Activated naive CD4-positive, alpha-beta T cell treated with anti-CD3 and anti-CD28 coated beads, Interleukin-2, amount 50 U/mL, for 72 hours (primary cell): ENCODE data around the gene MIGA2. TPM values are rescaled to one million over a fixed set of nuclear protein-coding genes. Genes with fewer than 3 reads are reported as not detected.

Experiments
- ATAC-seq, 2 donors: fragments of 150-1000 bp; cut with Tn5 transposase; 2 replicates each; pipeline ENCODE4 v1.10.0; 2021; ENCODE audit warnings: mild to moderate bottlenecking in 2 of 2, moderate library complexity in 2 of 2
- DNase-seq, 2 donors: peaks; one replicate each; pipeline ENCODE4 v3.0.0; 2021 to 2022; ENCODE audit warnings: low spot score in 2 of 2
- H3K27ac Mint-ChIP-seq, 2 donors: one replicate each; pipeline ENCODE4 v1.8.0; 2022; ENCODE audit warnings: mild to moderate bottlenecking in 2 of 2, mixed read lengths in 2 of 2
- H3K36me3 Mint-ChIP-seq, 2 donors: one replicate each; pipeline ENCODE4 v1.8.0; 2022; ENCODE audit warnings: mixed read lengths in 2 of 2
- H3K9me3 Mint-ChIP-seq, 2 donors: one replicate each; pipeline ENCODE4 v1.8.0; 2022; ENCODE audit warnings: mixed read lengths in 2 of 2
- total RNA-seq, 2 donors: library from RNA; stranded (reverse); gene quantifications; one replicate each; pipeline ENCODE4 v1.2.3, GENCODE V29; 2022

MIGA2 gene
- total RNA-seq, 2 donors from 2014 or later: 30.4 to 79.3 TPM

- ATAC-seq: no peak
- H3K27ac Mint-ChIP-seq: no peak overlapping the region
- H3K36me3 Mint-ChIP-seq: no peaks in the 10 kb centered on the region
- H3K9me3 Mint-ChIP-seq: no peaks in the 10 kb centered on the region
- no peak for DNase-seq
Measured at GRCh38 chr9:129100383-129101169, 64.2 kb downstream of the MIGA2 start.

DNA sequence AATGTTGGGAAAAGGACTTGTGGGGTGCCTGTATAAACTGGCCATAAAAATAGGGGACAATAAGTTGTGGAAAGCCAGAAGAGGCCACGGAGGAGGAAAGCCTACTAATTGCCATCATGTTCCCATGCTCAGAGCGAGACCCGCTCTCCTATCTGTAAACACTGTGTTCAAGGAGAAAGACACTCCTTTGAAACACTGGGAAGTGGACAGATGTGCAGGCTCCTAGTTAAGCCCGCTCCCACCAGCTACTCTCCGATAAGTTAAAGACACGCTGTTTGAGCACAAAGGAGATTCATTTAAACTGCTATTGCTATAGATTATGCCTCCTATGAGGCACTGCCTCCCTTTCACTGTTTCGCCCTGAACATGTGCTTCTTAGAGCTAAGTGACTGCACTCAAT lies 64.9 kb downstream of the MIGA2 start:
- no peaks in the 10 kb centered on the region for H3K36me3 Mint-ChIP-seq
- no peak for ATAC-seq
- H3K27ac Mint-ChIP-seq: no peak overlapping the region
- no peak for DNase-seq
- no peaks in the 10 kb centered on the region for H3K9me3 Mint-ChIP-seq

GRCh38 chr9:129102095-129102525 lies 65.7 kb downstream of the MIGA2 start:
- Mint-ChIP-seq H3K27ac (peak overlapping the region in 1 of 2 donors; percentile 53), H3K36me3 (no peaks in the 10 kb centered on the region), H3K9me3 (no peaks in the 10 kb centered on the region)
- DNase-seq: no peak
- ATAC-seq: no peak

DNA sequence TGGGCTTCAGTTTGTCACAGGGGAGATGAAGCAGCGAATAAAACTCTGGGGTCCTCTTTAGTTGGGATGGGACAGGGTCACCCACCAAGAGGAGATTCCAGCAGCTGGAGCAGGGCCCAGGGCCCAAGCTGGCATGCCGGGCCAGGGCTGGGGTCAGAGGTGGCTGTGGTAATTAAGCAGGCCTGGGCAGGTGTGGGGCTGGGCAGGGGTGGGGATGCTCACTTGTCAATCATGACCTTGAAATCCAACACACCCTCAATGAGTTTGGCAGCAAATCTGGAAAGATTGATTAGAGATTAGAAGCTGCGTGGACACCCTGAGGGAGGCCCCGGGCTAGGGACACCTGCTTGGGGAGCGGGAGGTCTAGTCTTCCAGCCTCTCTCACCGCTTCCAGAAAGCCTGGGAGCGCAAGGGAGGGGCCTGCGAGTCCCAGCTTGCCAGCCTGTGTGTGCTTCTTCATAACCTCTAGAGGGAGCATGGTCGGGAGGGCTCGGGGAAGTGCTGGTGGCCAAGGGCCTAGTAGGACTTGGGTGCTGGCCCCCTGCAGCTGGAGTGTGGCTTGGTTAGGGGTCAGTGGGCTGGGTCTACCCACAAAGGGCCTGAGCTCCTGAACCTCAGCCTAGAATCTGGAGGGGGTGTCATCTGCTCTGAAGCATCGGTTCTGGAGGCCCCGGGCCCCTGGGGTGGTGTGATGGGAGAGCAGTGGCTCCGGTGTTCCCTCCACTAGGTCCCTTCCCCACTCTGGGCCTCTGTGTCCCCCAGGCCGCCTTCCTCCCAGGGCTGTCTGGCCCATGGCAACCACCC lies 66.6 kb downstream of the MIGA2 start:
- peak overlapping the region; percentile 53 to 55 for H3K27ac Mint-ChIP-seq
- no peak for DNase-seq

DNA sequence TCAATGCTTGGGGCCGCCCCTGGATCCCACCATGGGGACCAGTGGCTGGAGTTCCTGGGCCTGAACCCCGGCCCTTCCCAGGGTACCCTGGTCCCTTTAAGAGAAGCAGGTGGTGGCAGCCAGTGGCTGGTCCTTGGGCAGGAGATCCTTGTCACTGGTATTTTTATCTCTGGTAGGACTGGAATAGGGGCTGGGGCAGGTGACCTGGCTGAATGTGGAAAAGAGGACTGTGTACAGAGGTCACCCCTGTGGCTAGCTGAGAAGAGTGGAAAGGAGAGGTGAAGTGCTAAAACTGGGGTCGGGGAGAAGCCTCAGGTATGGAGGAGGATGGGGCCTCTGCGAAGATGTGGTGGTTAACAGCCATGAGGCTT lies 67.2 kb downstream of the MIGA2 start:
- Mint-ChIP-seq H3K27ac (no peak overlapping the region), H3K36me3 (no peaks in the 10 kb centered on the region), H3K9me3 (no peaks in the 10 kb centered on the region)
- ATAC-seq (no peak), DNase-seq (no peak)

More for the DNA sequence above, 66.6 kb downstream of the MIGA2 start:
- no peaks in the 10 kb centered on the region for H3K36me3 Mint-ChIP-seq
- H3K9me3 Mint-ChIP-seq: no peaks in the 10 kb centered on the region
- ATAC-seq: peak in 1 of 2 donors; percentile 66

DNA sequence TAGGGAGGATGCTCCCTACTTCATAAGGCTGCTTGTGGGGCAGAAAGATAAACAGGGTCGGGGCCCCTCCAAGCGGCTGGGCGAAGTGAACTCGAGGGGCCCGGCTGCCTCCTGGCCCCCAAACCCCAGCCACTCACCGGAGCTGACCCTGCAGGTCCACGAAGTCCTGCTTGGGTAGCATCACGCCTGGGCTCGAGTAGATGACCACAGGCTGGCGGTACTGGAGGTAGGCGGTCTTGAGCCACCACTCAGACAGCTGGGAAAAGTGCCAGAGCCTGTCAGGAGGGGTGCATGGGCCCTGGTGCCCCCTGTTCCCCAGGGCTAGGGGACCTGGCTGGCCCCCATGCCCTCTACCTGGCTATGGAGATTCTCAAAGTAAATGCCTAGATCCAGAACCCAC lies 67.6 kb downstream of the MIGA2 start:
- Mint-ChIP-seq H3K36me3 (no peaks in the 10 kb centered on the region), H3K9me3 (no peaks in the 10 kb centered on the region), H3K27ac (no peak overlapping the region)
- no peak for DNase-seq
- no peak for ATAC-seq

GRCh38 chr9:129105857-129106694 lies 69.7 kb downstream of the MIGA2 start:
- H3K27ac Mint-ChIP-seq: no peak overlapping the region
- H3K9me3 Mint-ChIP-seq: no peaks in the 10 kb centered on the region
- ATAC-seq (no peak), DNase-seq (no peak)
- no peaks in the 10 kb centered on the region for H3K36me3 Mint-ChIP-seq

DNA sequence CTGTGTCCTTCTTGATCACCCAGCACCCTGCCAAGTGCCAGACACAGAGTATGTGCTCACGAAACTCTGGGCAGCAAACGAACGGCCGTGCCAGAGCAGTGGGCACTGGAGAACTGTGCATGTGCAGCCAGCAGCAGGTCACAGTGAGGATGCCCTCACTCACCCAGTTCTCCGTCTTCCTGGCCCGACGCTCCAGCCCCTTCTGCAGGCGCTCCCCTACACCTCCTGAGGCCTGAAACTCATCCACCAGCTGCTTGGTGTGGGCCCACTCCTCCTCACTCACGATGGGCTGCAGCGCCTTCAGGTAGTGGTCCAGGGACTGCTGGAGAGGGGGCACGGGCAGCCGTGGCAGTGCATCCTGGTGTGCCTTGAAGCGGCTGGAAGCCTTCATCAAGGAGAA lies 71.2 kb downstream of the MIGA2 start:
- no peak for DNase-seq
- peaks cover 0 to 9% of the 10 kb centered on the region in 2 donors for H3K36me3 Mint-ChIP-seq
- ATAC-seq: no peak
- peak overlapping the region in 1 of 2 donors; percentile 77 for H3K27ac Mint-ChIP-seq
- H3K9me3 Mint-ChIP-seq: no peaks in the 10 kb centered on the region

DNA sequence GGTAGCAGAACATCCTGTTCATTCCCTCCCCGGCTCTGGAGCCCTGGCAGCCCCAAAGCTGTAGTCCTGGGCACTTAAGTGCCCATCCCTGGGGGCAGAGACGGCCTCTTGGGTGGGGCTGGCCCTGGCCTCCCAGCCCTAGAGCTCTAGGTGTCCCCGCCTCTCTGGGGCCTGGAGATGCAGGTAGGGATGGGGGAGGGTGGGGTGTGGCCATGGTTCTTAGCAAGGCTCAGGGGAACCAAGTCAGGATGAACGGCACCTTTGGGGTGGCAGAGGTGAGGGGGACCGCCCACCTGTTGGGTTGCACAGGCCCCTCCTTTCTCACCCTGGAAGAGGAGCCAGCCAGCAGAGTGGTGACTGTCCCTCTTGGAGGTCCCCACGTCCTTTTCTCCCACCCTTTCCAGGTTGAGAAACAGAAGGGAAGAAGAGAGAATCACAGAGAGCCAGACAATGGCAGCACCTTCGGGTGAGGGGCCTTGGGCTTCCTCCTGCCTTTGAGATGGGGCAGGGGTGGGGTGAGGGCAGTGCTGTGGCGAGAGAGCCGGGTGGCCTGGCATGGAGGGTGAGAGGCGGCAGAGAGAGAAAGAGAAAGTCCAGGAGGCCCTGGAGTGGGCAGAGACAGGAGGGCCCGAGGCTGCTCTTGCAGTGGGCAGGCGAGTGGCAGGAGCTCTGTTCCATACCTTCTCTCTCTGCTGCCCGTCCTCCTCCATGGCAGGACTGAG lies 71.8 kb downstream of the MIGA2 start:
- DNase-seq (no peak), ATAC-seq (no peak)
- no peak overlapping the region for H3K27ac Mint-ChIP-seq
- peaks cover 0 to 9% of the 10 kb centered on the region in 2 donors for H3K36me3 Mint-ChIP-seq
- no peaks in the 10 kb centered on the region for H3K9me3 Mint-ChIP-seq

DNA sequence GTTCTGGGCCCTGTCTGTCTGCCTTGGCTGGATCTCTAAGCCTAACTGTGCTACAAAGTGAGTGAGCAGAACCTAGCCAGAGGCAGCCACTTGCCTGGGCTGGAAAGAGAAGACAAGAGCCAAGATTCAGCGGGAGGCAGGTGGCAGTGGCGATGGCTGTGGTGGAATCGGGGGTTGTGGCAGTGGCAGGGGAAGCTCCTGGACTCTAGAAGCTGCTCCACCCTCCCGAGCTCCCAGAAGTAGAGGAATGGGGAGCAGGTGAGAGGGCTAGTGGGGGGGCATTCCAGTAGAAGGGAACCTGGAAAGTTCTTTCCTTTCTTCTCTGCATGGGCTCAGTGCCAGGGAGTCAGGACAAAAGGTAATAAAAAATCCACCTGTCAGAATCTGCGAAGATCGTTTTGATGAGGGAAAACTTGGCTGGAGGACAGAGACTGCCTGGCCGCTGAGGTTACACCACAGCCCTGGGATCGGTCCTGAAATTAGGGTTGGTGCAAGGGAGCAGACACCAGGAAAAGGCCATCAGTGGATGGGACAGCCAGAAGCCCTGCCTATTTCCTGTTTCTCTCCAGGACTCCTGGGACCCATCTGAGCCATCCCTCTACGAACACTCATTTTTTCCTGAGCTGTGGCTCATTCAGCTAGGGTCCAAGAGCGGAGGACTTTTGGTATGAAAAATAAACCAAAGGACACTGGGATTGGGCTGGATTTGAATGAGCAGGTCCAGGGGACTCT lies 72.5 kb downstream of the MIGA2 start:
- H3K9me3 Mint-ChIP-seq: no peaks in the 10 kb centered on the region
- DNase-seq: no peak
- no peak for ATAC-seq
- H3K27ac Mint-ChIP-seq: peak overlapping the region in 1 of 2 donors; percentile 69
- H3K36me3 Mint-ChIP-seq: peaks cover 0 to 9% of the 10 kb centered on the region in 2 donors

GRCh38 chr9:129109537-129109903 lies 73.1 kb downstream of the MIGA2 start:
- H3K9me3 Mint-ChIP-seq: no peaks in the 10 kb centered on the region
- H3K36me3 Mint-ChIP-seq: peaks cover 0 to 9% of the 10 kb centered on the region in 2 donors
- DNase-seq (peak in 1 of 2 donors; percentile 39), ATAC-seq (no peak)
- peak overlapping the region in 1 of 2 donors; percentile 69 for H3K27ac Mint-ChIP-seq

DNA sequence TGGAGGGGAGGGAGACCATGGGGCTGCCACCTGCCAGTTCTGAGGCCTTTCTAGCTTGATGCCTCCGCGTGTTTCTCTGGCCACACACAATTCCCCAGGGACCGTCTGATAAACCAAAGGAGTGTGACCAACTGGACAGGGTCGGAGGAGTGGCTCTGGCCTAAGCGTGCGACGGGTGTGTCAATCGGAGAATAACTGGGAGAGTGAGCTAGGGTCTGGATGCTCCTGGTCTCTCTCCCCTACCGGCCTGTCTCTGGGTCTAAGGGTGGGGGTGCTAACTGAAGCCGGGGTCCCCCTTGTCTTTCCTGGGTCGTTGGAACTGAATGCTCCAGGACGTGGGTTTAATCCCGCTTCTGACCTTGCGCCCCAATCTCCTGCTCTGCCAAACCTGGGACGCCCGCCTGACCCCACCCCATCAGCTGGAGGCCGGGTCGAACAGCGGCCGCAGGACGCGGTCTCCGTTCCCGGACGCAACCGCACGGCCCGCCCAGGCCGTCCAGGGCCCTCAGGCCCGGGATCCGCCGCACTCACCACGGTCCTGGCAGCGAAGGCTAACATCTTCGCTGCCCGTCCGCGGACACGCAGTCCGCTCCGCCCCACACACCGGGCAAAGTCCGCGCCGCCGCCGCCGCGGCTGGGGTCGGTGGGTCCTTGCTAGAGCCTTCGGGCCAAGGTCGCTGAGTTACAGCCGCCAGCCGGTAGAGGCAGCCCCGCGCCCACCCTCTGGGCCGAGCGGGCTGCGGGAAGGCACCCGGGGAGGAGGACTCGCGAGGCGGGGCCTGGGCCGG lies 73.7 kb downstream of the MIGA2 start:
- H3K36me3 Mint-ChIP-seq: peaks cover 0 to 9% of the 10 kb centered on the region in 2 donors
- no peaks in the 10 kb centered on the region for H3K9me3 Mint-ChIP-seq
- DNase-seq: no peak
- H3K27ac Mint-ChIP-seq: peak overlapping the region in 1 of 2 donors; percentile 94
- no peak for ATAC-seq

- peak within 1 kb of the TSS; percentile 94 to 97 for H3K27ac Mint-ChIP-seq
- peaks cover 0 to 9% of the 10 kb centered on the region in 2 donors for H3K36me3 Mint-ChIP-seq
- no peaks in the 10 kb centered on the region for H3K9me3 Mint-ChIP-seq
- DNase-seq (peak; percentile 94 to 95), ATAC-seq (peak; percentile 90 to 93)
Measured at GRCh38 chr9:129110740-129111527, 74.5 kb downstream of the MIGA2 start, which contains the start of the genes CRAT and PTPA. Gene CRAT, minus strand, starts transcription at chr9:129110793. Its CDS starts 284 bp downstream, at chr9:129110509. Gene PTPA, plus strand, starts transcription at chr9:129111415. Its CDS starts 186 bp downstream, at chr9:129111601.

GRCh38 chr9:129111528-129112151 lies 75.2 kb downstream of the MIGA2 start:
- Mint-ChIP-seq H3K27ac (peak overlapping the region; percentile 90 to 94), H3K9me3 (no peaks in the 10 kb centered on the region), H3K36me3 (peaks cover 0 to 9% of the 10 kb centered on the region in 2 donors)
- ATAC-seq (no peak), DNase-seq (peak in 1 of 2 donors; percentile 38)
